ENCODE results near the gene SMAD1.

DNA sequence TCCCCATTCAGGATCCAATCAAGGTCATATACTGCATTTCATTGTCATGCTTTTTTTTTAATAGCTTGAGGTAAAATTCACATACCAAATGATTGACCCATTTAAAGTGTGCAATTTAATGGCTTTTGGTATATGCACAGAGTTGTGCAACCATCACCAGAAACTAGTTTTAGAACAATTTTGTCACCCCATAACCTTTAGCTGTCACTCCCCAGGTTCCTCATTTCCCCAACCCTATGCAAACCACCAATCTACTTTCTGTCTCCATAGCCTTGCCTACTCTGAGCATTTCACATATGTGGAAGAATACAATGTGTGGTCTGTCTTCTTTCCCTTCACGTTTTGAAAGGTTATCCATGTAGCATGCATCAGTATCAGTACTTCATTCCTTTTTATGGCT lies 1.4 kb upstream of the SMAD1 start:
- TF ChIP-seq, protein P1, sequence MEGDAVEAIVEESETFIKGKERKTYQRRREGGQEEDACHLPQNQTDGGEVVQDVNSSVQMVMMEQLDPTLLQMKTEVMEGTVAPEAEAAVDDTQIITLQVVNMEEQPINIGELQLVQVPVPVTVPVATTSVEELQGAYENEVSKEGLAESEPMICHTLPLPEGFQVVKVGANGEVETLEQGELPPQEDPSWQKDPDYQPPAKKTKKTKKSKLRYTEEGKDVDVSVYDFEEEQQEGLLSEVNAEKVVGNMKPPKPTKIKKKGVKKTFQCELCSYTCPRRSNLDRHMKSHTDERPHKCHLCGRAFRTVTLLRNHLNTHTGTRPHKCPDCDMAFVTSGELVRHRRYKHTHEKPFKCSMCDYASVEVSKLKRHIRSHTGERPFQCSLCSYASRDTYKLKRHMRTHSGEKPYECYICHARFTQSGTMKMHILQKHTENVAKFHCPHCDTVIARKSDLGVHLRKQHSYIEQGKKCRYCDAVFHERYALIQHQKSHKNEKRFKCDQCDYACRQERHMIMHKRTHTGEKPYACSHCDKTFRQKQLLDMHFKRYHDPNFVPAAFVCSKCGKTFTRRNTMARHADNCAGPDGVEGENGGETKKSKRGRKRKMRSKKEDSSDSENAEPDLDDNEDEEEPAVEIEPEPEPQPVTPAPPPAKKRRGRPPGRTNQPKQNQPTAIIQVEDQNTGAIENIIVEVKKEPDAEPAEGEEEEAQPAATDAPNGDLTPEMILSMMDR (optimal IDR thresholded peaks at IDR 0.05 in 1 of 3, IDR thresholded peaks at IDR 0.05 in 1 of 3, conservative IDR thresholded peaks at IDR 0.05 in 1 of 3; ENCODE audit: extremely low read depth in 1 of 3, insufficient read depth in 2 of 3, low read length in 3 of 3): no peak
- TF ChIP-seq EZH2 (IDR thresholded peaks at IDR 0.05; ENCODE audit: low read length): no peak

All from keratinocyte (primary cell).